Measurements from ENCODE around the gene BACE2.

GRCh38 chr21:41307219-41307618, 139.3 kb downstream of the BACE2 start:
- no peak for TF ChIP-seq CTBP1 (IDR thresholded peaks at IDR 0.05; ENCODE audit: borderline replicate concordance)
- no peak for TF ChIP-seq NFRKB (IDR thresholded peaks at IDR 0.05)
- TF ChIP-seq SP1 (IDR thresholded peaks at IDR 0.05): no peak
- no peak for TF ChIP-seq HDGF (IDR thresholded peaks at IDR 0.05; ENCODE audit: borderline replicate concordance)
- no peak for TF ChIP-seq FOXM1 (IDR thresholded peaks at IDR 0.05; ENCODE audit: borderline replicate concordance)
- no peak for TF ChIP-seq FOXA1 (IDR thresholded peaks at IDR 0.05)
- TF ChIP-seq LEF1 (IDR thresholded peaks at IDR 0.05; ENCODE audit: borderline replicate concordance): no peak
- TF ChIP-seq FOXK2 (IDR thresholded peaks at IDR 0.05): no peak
